Epithelial cell of esophagus (primary cell): Measurements from ENCODE around the gene PODN.

Experiments
- DNase-seq: peaks from one replicate; pipeline ENCODE4 v3.0.0; 2010; ENCODE audit warnings: low read depth
- H3K4me3 ChIP-seq: 2 replicates; pipeline ENCODE4 v1.5.1; 2011; ENCODE audit warnings: mild to moderate bottlenecking, low read length, control low read depth
- CTCF ChIP-seq: IDR thresholded peaks from 2 replicates; pipeline ENCODE4 v1.5.1; 2011; ENCODE audit warnings: low read depth, mild to moderate bottlenecking, low read length, control low read depth, inconsistent platforms; ENCODE audit not compliant: insufficient read depth; ENCODE audit errors: missing control alignments

PODN gene

DNA sequence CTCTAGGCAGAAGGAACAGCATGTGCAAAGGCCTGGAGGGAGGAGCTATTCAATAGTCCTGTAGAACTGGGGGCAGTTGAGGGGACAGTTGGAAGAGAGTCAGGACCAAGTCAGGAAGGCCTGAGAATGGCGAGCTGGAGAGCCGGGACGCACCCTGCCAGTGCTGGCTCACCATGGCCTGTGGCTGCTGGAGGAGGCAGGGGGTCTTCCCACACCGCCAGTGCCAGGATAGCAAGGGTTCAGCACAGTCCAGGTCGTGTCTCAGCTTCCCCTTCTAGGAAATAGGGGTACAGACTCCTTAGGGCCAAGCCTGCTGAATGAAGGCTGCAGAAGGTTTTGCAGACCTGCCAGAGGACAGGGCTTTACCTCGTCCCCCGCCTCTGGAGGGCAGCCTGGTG lies 7.3 kb downstream of the PODN start:
- H3K4me3 ChIP-seq: no peak overlapping the region
- no peak for DNase-seq
- TF ChIP-seq CTCF: no peak

DNA sequence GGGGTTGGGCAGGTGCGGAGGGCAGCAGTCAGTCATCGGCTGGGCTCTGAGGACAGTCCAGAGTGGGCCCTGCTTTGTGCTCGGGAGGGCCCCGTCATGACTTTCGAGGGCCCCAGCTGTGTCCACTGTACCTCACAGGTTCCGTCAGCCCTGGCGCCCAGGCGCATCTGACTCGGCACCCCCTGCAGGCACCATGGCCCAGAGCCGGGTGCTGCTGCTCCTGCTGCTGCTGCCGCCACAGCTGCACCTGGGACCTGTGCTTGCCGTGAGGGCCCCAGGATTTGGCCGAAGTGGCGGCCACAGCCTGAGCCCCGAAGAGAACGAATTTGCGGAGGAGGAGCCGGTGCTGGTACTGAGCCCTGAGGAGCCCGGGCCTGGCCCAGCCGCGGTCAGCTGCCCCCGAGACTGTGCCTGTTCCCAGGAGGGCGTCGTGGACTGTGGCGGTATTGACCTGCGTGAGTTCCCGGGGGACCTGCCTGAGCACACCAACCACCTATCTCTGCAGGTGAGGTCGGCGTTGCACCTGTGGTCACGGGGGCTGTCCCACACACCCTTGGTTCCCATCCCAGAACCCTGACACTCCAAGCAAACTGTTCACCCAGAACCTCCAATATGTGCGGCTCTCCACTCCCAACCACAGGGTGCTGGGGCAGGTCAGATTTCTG lies 7.8 kb downstream of the PODN start:
- no peak for DNase-seq
- no peak overlapping the region for H3K4me3 ChIP-seq
- no peak for TF ChIP-seq CTCF

DNA sequence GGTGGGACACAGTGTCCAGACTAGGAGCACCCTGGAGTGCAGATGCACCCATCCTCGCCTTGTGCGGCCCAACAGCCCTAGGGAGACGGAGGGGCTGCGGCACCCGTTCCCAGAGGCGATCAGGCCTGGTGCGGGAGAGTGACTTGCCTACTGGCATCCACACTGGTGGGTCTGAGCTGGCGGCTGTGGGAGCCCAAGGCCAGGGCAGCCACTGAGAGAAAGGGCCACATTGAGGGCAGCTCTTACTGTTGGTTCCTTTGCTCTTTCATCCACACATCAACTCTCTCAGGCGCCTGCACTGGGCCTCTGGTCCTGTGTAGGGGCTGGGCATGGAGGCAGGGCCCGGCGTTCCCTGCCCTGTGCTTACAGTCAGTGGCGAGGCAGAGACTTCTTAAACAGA lies 8.6 kb downstream of the PODN start:
- no peak for DNase-seq
- TF ChIP-seq CTCF: no peak

GRCh38 chr1:53071167-53071865 lies 9.3 kb downstream of the PODN start:
- TF ChIP-seq CTCF: no peak
- no peak overlapping the region for H3K4me3 ChIP-seq
- no peak for DNase-seq

More for the DNA sequence above, 8.6 kb downstream of the PODN start:
- H3K4me3 ChIP-seq: no peak overlapping the region

GRCh38 chr1:53071915-53072314 lies 9.9 kb downstream of the PODN start:
- no peak for TF ChIP-seq CTCF
- no peak overlapping the region for H3K4me3 ChIP-seq
- no peak for DNase-seq

DNA sequence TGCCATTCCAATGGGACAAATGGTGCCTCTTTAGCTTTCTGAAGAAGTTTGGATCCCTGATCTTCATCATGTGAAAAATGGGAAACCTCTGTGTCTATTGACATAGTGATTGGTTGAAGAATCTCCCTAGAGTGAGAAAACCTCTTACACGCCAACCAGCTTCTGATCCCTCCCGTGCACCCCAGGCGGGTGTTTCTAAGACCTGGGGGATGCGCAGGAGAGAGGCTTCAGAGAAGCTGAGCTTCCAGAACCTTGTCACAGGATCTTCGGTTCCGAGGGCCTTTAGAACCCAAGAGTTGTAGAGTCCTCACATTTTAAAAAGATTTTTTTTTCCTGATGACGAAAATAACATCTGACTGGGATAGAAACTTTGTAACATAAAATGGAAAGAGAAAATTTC lies 11.3 kb downstream of the PODN start:
- H3K4me3 ChIP-seq: no peak overlapping the region
- TF ChIP-seq CTCF: no peak
- no peak for DNase-seq

- no peak overlapping the region for H3K4me3 ChIP-seq
- DNase-seq: no peak
- no peak for TF ChIP-seq CTCF
Measured at GRCh38 chr1:53073868-53074311, 11.9 kb downstream of the PODN start.
